Memory B cell (primary cell): Measurements from ENCODE around the gene ADCY4.

Experiments
- ATAC-seq: fragments of 150-1000 bp; cut with Tn5 transposase; 2 replicates; pipeline ENCODE4 v1.10.0; 2021; ENCODE audit warnings: low read depth, mild to moderate bottlenecking, moderate library complexity
- DNase-seq, 2 donors: peaks; one replicate each; pipeline ENCODE4 v3.0.0; 2022; ENCODE audit warnings: low spot score in 2 of 2
- H3K27ac Mint-ChIP-seq: one replicate; pipeline ENCODE4 v1.8.0; 2022; ENCODE audit warnings: mild to moderate bottlenecking, moderate library complexity, mixed read lengths
- H3K27me3 Mint-ChIP-seq: one replicate; pipeline ENCODE4 v1.8.0; 2022; ENCODE audit warnings: mixed read lengths
- H3K36me3 Mint-ChIP-seq: one replicate; pipeline ENCODE4 v1.8.0; 2022; ENCODE audit warnings: mild to moderate bottlenecking, mixed read lengths
- H3K4me1 Mint-ChIP-seq: one replicate; pipeline ENCODE4 v1.8.0; 2022; ENCODE audit warnings: mixed read lengths
- H3K4me3 Mint-ChIP-seq: one replicate; pipeline ENCODE4 v1.8.0; 2022; ENCODE audit warnings: mild to moderate bottlenecking, moderate library complexity, mixed read lengths
- H3K9me3 Mint-ChIP-seq: one replicate; pipeline ENCODE4 v1.8.0; 2022; ENCODE audit warnings: mixed read lengths

Gene ADCY4

DNA sequence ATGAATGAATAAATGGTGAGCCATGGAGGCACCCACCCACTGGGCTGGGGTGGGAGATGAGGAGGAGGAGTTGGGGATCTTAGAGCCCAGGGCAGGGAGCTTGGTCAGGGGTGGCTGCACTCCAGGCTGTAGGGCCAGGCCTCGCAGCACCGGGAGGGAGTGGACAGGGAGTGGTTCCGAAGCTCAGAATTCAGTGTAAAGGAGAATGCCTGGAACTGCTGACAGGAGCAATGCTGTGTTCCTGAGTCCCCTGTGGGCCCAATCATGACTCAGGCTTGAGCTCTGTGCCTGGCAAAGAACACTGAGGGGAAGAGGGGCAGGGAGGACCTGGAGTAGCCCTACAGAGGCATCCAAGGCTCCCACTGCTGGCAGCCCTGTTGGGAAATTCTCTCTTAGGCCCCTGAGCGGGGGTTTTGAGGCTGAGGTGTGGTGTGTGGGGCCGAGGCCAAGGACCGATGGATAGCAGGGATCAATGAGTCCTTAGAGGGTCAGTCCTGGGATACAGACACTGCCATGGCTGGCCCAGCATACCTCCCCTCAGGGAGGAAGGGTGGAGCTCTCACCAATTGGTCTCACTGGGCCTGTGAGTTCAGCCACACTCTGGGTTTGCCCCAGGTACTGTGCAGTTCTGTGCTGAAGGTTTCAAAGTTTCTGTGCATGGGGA, 53.9 kb downstream of the ADCY4 start:
- H3K27ac Mint-ChIP-seq = peak overlapping the region; percentile 98

GRCh38 chr14:24279301-24280186, 55.3 kb downstream of the ADCY4 start:
- Mint-ChIP-seq H3K4me1 (peaks cover 52% of the 10 kb centered on the region), H3K4me3 (no peak overlapping the region), H3K36me3 (peaks cover 3% of the 10 kb centered on the region), H3K27ac (peak overlapping the region; percentile 98), H3K27me3 (no peaks in the 10 kb centered on the region), H3K9me3 (peaks cover 6% of the 10 kb centered on the region)
- DNase-seq = peak; percentile 51 to 64
- peak; percentile 86 for ATAC-seq

More for the DNA sequence above, 53.9 kb downstream of the ADCY4 start:
- Mint-ChIP-seq H3K27me3 (no peaks in the 10 kb centered on the region), H3K9me3 (peaks cover 6% of the 10 kb centered on the region), H3K4me1 (peaks cover 52% of the 10 kb centered on the region), H3K4me3 (no peak overlapping the region), H3K36me3 (peaks cover 3% of the 10 kb centered on the region)
- DNase-seq = no peak
- ATAC-seq = no peak

DNA sequence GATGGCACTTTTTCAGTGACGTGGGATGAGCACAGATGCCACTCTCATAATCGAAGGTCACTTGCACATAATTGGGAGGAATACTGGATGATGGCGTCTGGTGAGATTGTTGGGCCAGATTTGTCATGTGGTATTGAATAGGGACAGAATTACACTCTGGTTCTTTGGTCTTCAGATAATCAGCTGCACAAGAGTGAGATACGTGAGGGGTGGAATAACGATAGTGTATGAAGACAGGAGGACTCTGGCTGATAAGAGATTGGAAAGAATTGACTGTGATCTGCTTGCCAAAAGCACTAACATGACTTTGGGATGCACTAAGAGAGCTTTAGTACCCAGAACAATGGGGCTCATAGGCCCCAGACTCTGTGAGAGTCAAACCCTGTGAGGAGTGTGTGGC, 56.4 kb downstream of the ADCY4 start:
- no peak for ATAC-seq
- no peaks in the 10 kb centered on the region for H3K27me3 Mint-ChIP-seq
- peaks cover 3% of the 10 kb centered on the region for H3K36me3 Mint-ChIP-seq
- H3K9me3 Mint-ChIP-seq = peaks cover 6% of the 10 kb centered on the region
- peak overlapping the region; percentile 98 for H3K27ac Mint-ChIP-seq
- H3K4me3 Mint-ChIP-seq = peak overlapping the region; percentile 63
- peaks cover 55% of the 10 kb centered on the region for H3K4me1 Mint-ChIP-seq
- no peak for DNase-seq

DNA sequence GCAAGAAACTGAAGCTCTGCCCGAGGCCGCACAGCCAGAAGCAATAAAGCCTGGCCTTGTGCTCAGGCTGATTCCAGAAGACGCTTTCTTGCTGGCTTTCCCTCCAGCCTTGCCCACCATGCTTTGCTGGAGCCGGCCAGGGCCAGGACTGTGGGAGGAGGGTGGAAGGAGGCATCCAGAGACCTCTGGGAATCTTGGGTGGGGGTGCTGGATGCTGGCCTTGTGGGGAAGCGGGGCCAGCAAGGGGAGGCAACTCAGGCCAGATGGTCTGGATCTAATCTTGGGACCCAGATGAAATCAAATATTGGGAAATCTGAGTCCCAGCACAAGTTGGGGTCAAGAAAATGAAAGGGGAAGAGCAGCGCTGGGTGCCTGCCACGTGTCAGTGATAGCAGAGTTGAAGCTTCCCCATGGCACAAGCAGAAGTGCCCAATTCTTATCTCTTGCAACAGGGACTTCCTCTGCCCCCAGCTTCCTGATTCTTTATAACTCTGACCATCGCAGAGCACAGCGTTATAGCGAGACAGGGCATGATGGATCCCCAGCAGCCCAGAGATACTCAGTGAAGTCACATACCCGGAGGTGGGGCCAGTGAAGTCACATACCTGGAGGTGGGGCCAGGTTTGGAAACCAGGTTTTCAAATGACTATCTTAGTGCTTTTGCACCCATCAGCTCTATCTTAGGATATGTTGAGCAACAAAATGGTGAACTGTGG, 57.1 kb downstream of the ADCY4 start:
- ATAC-seq (peak; percentile 15), DNase-seq (no peak)
- H3K36me3 Mint-ChIP-seq = peaks cover 3% of the 10 kb centered on the region
- H3K4me3 Mint-ChIP-seq = peak overlapping the region; percentile 63
- no peaks in the 10 kb centered on the region for H3K27me3 Mint-ChIP-seq
- H3K4me1 Mint-ChIP-seq = peaks cover 59% of the 10 kb centered on the region
- peaks cover 6% of the 10 kb centered on the region for H3K9me3 Mint-ChIP-seq
- peak overlapping the region; percentile 98 for H3K27ac Mint-ChIP-seq

DNA sequence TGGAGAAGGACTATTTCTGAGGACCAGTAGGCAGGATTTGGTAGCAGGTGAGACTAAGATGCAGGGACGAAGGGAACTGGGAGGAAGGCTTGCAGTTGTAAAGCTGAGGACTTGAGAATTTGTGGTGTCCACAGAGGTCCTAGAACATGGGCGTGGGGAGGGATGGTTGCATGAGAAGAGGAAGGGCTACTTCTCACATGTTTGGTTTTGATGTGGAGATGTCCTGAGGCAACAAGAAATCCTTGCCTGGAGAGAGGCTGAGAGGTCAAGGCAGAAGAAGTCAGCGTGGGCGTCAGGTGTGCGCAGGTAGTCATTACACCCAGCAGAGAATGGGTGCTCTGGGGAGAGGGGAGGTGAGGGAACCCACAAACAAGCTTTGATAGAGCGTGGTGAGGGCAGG, 57.8 kb downstream of the ADCY4 start:
- H3K9me3 Mint-ChIP-seq = peaks cover 6% of the 10 kb centered on the region
- no peak for DNase-seq
- ATAC-seq = no peak
- peaks cover 3% of the 10 kb centered on the region for H3K36me3 Mint-ChIP-seq
- peaks cover 63% of the 10 kb centered on the region for H3K4me1 Mint-ChIP-seq
- H3K27ac Mint-ChIP-seq = peak overlapping the region; percentile 98
- no peaks in the 10 kb centered on the region for H3K27me3 Mint-ChIP-seq
- H3K4me3 Mint-ChIP-seq = no peak overlapping the region

GRCh38 chr14:24274101-24274543, 60.7 kb downstream of the ADCY4 start:
- H3K36me3 Mint-ChIP-seq = peaks cover 5% of the 10 kb centered on the region
- DNase-seq (peak; percentile 47 to 77), ATAC-seq (peak; percentile 49)
- H3K27me3 Mint-ChIP-seq = no peaks in the 10 kb centered on the region
- H3K4me3 Mint-ChIP-seq = peak overlapping the region; percentile 15
- H3K27ac Mint-ChIP-seq = peak overlapping the region; percentile 99
- peaks cover 47% of the 10 kb centered on the region for H3K4me1 Mint-ChIP-seq
- H3K9me3 Mint-ChIP-seq = peaks cover 6% of the 10 kb centered on the region

GRCh38 chr14:24273422-24273998, 61.4 kb downstream of the ADCY4 start:
- ATAC-seq = no peak
- Mint-ChIP-seq H3K27me3 (no peaks in the 10 kb centered on the region), H3K36me3 (peaks cover 5% of the 10 kb centered on the region), H3K27ac (peak overlapping the region; percentile 99), H3K4me1 (peaks cover 43% of the 10 kb centered on the region), H3K4me3 (peak overlapping the region; percentile 30), H3K9me3 (peaks cover 4% of the 10 kb centered on the region)
- no peak for DNase-seq

- Mint-ChIP-seq H3K36me3 (peaks cover 4% of the 10 kb centered on the region), H3K9me3 (no peaks in the 10 kb centered on the region), H3K27me3 (no peaks in the 10 kb centered on the region), H3K4me1 (peaks cover 33% of the 10 kb centered on the region), H3K27ac (peak overlapping the region; percentile 99), H3K4me3 (peak overlapping the region; percentile 67)
- ATAC-seq (no peak), DNase-seq (no peak)
These were observed 62.4 kb downstream of the ADCY4 start for GRCh38 chr14:24272467-24272866.

DNA sequence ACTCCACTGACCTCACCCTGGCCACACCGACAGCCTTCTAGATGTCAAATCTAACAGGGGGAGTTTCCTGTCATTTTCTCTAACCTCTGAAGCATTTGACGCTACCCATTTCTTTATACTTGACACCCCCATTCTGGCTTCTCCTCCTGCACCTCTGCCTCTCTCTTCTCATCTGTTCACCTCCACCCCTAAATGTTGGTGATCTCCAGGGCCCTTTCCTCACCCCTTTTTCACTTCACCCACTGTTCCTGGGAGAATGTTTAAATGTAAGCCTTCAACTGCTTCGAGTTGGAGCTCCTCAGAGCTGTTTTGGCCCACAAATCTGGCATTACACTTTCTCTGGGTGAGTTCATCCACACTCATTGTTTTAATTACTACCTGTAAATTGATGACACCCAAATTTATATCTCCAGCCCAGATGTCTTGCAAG, 63.0 kb downstream of the ADCY4 start:
- no peaks in the 10 kb centered on the region for H3K9me3 Mint-ChIP-seq

GRCh38 chr14:24271134-24271833, 63.6 kb downstream of the ADCY4 start, which contains the start of gene RABGGTA:
Gene RABGGTA, minus strand, starts transcription at chr14:24271597. Its CDS starts 482 bp downstream, at chr14:24271115.
- Mint-ChIP-seq H3K27ac (peak within 1 kb of the TSS; percentile 99), H3K27me3 (no peaks in the 10 kb centered on the region), H3K36me3 (peaks cover 16% of the 10 kb centered on the region), H3K9me3 (no peaks in the 10 kb centered on the region), H3K4me3 (peak within 1 kb of the TSS; percentile 90), H3K4me1 (peaks cover 31% of the 10 kb centered on the region)
- ATAC-seq = peak; percentile 78
- DNase-seq = peak; percentile 96

More for the DNA sequence above, 63.0 kb downstream of the ADCY4 start:
- H3K36me3 Mint-ChIP-seq = peaks cover 10% of the 10 kb centered on the region
- no peak for ATAC-seq
- H3K4me3 Mint-ChIP-seq = peak overlapping the region; percentile 90
- no peak for DNase-seq
- H3K27me3 Mint-ChIP-seq = no peaks in the 10 kb centered on the region
- H3K4me1 Mint-ChIP-seq = peaks cover 33% of the 10 kb centered on the region
- H3K27ac Mint-ChIP-seq = peak overlapping the region; percentile 99

DNA sequence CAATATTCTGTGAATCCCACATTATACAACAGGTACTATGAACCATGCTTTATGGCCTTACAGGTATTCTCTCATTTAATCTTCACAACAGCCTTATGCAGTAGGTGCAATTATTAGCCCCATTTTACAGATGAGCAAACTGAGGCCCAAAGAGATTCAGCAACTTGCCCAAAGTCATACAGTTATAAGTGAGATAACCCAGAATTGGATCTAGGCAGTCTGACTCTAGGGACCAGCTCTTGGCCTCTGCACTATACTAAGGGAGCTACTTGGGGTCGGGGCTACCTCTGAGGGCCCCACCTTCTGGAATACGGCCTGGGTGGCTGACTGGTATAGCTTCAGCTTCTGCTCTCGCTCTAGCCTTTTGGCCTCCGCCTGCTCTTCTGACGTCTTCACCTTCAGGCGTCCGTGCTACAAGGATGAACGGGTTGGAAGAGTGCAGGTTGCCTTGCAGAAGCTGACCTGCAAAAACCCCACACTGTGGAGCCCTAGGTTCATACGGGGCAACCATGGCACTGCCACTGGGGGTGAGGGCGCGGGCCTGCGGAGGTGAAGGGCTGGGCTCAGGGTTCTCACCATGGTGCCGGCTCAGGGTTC, 64.2 kb downstream of the ADCY4 start:
- H3K4me3 Mint-ChIP-seq = peak overlapping the region; percentile 90
- no peaks in the 10 kb centered on the region for H3K27me3 Mint-ChIP-seq
- peaks cover 31% of the 10 kb centered on the region for H3K4me1 Mint-ChIP-seq
- H3K27ac Mint-ChIP-seq = peak overlapping the region; percentile 99
- no peak for DNase-seq
- H3K9me3 Mint-ChIP-seq = no peaks in the 10 kb centered on the region
- peaks cover 18% of the 10 kb centered on the region for H3K36me3 Mint-ChIP-seq
- no peak for ATAC-seq

DNA sequence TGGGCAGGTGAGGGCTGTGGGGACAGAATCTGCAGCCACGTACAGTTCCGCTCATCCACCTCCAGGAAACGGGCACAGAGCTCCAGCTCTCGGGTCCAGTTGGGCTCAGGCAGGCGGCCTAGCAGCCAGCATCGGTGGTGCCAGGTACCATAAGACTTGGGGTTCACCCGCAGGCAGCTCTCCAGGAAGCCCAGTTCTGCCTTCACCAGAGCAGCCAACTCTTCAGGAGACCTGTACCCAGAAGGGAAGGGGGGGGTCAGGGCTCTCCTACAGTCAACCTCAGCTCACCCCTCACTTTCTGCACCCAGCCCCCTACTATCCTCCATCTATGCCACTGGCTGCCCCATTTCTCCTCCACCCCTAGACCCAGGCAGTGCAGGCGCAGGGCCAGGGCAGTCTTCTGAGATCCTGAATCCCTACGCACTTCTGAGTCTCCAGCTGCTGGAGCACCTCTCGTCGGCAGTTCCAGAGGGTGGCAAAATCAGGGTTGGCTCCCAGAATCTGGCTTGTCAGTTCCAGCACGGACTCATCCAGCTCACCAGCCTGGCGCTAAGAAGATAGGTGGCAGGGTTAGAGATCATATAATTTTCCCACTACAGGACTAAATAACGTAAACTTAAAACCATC, 64.8 kb downstream of the ADCY4 start:
- H3K36me3 Mint-ChIP-seq = peaks cover 18% of the 10 kb centered on the region
- ATAC-seq (no peak), DNase-seq (no peak)
- H3K4me3 Mint-ChIP-seq = peak overlapping the region; percentile 90
- no peaks in the 10 kb centered on the region for H3K27me3 Mint-ChIP-seq
- peaks cover 31% of the 10 kb centered on the region for H3K4me1 Mint-ChIP-seq
- no peak overlapping the region for H3K27ac Mint-ChIP-seq
- no peaks in the 10 kb centered on the region for H3K9me3 Mint-ChIP-seq
